ENCODE results near the gene ADCY9. TPM values are rescaled to one million over a fixed set of nuclear protein-coding genes. Genes with fewer than 3 reads are reported as not detected.

Gene ADCY9
- total RNA-seq, 2 experiments from 2014 or later = 7.1 to 7.4 TPM

GRCh38 chr16:3988011-3988410 is 128.2 kb downstream of the ADCY9 start:
- no peaks in the 10 kb centered on the region for H3K9me3 Mint-ChIP-seq
- Histone ChIP-seq H3K36me3 (ENCODE audit: insufficient read depth, low read length) (peaks cover 2% of the 10 kb centered on the region), H3K27ac (ENCODE audit: low read depth in 1 of 2, low read length in 2 of 2) (no peak overlapping the region), H3K4me1 (ENCODE audit: insufficient read depth, low read length) (peaks cover 5% of the 10 kb centered on the region), H3K27me3 (ENCODE audit: control insufficient read depth in 1 of 2, insufficient read depth in 2 of 2, low read length in 2 of 2) (no peaks in the 10 kb centered on the region), H3K9me3 (ENCODE audit: control insufficient read depth in 1 of 2, insufficient read depth in 1 of 2, low read length in 2 of 2) (no peaks in the 10 kb centered on the region), H3K4me3 (ENCODE audit: low read length) (no peak overlapping the region)
- POLR2A ChIA-PET = no interaction called here
- ATAC-seq (ENCODE audit: poor library complexity) (no peak), DNase-seq (no peak)
- H3K36me3 Mint-ChIP-seq (ENCODE audit: low read depth) = peaks cover under 1% of the 10 kb centered on the region
- H3K4me1 Mint-ChIP-seq (ENCODE audit: low read depth) = no peaks in the 10 kb centered on the region
- TF ChIP-seq CTCF (IDR thresholded peaks at IDR 0.05) = no peak
- intact Hi-C loops (cut with DNase I, micrococcal nuclease) = no loop called here
- CTCF ChIA-PET = no interaction called here
- no peaks in the 10 kb centered on the region for H3K27me3 Mint-ChIP-seq
- H3K4me3 Mint-ChIP-seq = no peak overlapping the region
- H3K27ac Mint-ChIP-seq = no peak overlapping the region

- Mint-ChIP-seq H3K4me3 (no peak overlapping the region), H3K36me3 (ENCODE audit: low read depth) (peaks cover 6% of the 10 kb centered on the region), H3K4me1 (ENCODE audit: low read depth) (no peaks in the 10 kb centered on the region), H3K27ac (no peak overlapping the region), H3K9me3 (no peaks in the 10 kb centered on the region), H3K27me3 (no peaks in the 10 kb centered on the region)
- Histone ChIP-seq H3K9me3 (ENCODE audit: control insufficient read depth in 1 of 2, insufficient read depth in 1 of 2, low read length in 2 of 2) (no peaks in the 10 kb centered on the region), H3K27ac (ENCODE audit: low read depth in 1 of 2, low read length in 2 of 2) (no peak overlapping the region), H3K4me3 (ENCODE audit: low read length) (no peak overlapping the region), H3K36me3 (ENCODE audit: insufficient read depth, low read length) (peaks cover 2% of the 10 kb centered on the region), H3K4me1 (ENCODE audit: insufficient read depth, low read length) (peaks cover 6% of the 10 kb centered on the region), H3K27me3 (ENCODE audit: control insufficient read depth in 1 of 2, insufficient read depth in 2 of 2, low read length in 2 of 2) (no peaks in the 10 kb centered on the region)
- TF ChIP-seq CTCF (IDR thresholded peaks at IDR 0.05) = no peak
- POLR2A ChIA-PET = no interaction called here
- no peak for ATAC-seq (ENCODE audit: poor library complexity)
- DNase-seq = no peak
- CTCF ChIA-PET = no interaction called here
- intact Hi-C loops (cut with DNase I, micrococcal nuclease) = no loop called here
Observed at GRCh38 chr16:3987231-3987630, 129.0 kb downstream of the ADCY9 start.

- intact Hi-C loops (cut with DNase I, micrococcal nuclease) = no loop called here
- Mint-ChIP-seq H3K4me1 (ENCODE audit: low read depth) (no peaks in the 10 kb centered on the region), H3K27me3 (no peaks in the 10 kb centered on the region), H3K9me3 (no peaks in the 10 kb centered on the region), H3K4me3 (no peak overlapping the region), H3K27ac (no peak overlapping the region), H3K36me3 (ENCODE audit: low read depth) (peaks cover 6% of the 10 kb centered on the region)
- DNase-seq (no peak), ATAC-seq (ENCODE audit: poor library complexity) (no peak)
- Histone ChIP-seq H3K4me1 (ENCODE audit: insufficient read depth, low read length) (peaks cover 6% of the 10 kb centered on the region), H3K4me3 (ENCODE audit: low read length) (no peak overlapping the region), H3K36me3 (ENCODE audit: insufficient read depth, low read length) (peaks cover 2% of the 10 kb centered on the region), H3K9me3 (ENCODE audit: control insufficient read depth in 1 of 2, insufficient read depth in 1 of 2, low read length in 2 of 2) (no peaks in the 10 kb centered on the region), H3K27me3 (ENCODE audit: control insufficient read depth in 1 of 2, insufficient read depth in 2 of 2, low read length in 2 of 2) (no peaks in the 10 kb centered on the region), H3K27ac (ENCODE audit: low read depth in 1 of 2, low read length in 2 of 2) (no peak overlapping the region)
- no peak for TF ChIP-seq CTCF (IDR thresholded peaks at IDR 0.05)
- ChIA-PET POLR2A (no interaction called here), CTCF (no interaction called here)
Observed at GRCh38 chr16:3986235-3986544, 130.1 kb downstream of the ADCY9 start.
